Prostate gland (tissue), 2 donors: ENCODE data around the gene ALOX12.
"Not testable (repeated sequence)": the region's sequence is repeated elsewhere in the genome, so short reads cannot be mapped to it uniquely, and the experiment has no call there.

ENCODE experiments used
- POLR2A ChIP-seq: fragments of 450-650 bp; IDR thresholded peaks from one replicate; pipeline ENCODE4 v1.6.1; 2016; ENCODE audit warnings: antibody characterized with exemption, mild to moderate bottlenecking
- POLR2AphosphoS5 ChIP-seq: sonication (generic); formaldehyde crosslinking; IDR thresholded peaks from one replicate; pipeline ENCODE4 v1.6.1; 2017; ENCODE audit warnings: antibody characterized with exemption
- TF ChIP-seq, protein P1 (sequence below), 4 experiments: fragments of 200-600 bp in 2 of 4; fragments of 450-650 bp in 2 of 4; sonication (generic) in 2 of 4; IDR thresholded peaks; 1 replicate in 3 of 4; 2 replicates in 1 of 4; pipeline ENCODE4 v1.5.1; 2016 to 2019; ENCODE audit warnings: antibody characterized with exemption in 4 of 4, mild to moderate bottlenecking in 2 of 4, moderate library complexity in 2 of 4

DNA sequence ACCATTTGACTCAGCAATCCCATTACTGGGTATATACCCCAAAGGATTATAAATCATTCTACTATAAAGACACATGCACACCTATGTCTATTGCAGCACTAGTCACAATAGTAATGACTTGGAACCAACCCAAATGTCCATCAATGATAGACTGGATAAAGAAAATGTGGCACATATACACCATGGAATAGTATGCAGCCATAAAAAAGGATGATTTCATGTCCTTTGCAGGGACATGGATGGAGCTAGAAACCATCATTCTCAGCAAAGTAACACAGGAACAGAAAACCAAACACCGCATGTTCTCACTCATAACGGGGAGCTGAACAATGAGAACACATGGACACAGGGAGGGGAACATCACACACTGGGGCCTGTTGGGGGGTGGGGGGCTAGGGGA, 44.9 kb upstream of the ALOX12 start:
- not testable (repeated sequence) for TF ChIP-seq POLR2AphosphoS5, POLR2A
- TF ChIP-seq, protein P1, sequence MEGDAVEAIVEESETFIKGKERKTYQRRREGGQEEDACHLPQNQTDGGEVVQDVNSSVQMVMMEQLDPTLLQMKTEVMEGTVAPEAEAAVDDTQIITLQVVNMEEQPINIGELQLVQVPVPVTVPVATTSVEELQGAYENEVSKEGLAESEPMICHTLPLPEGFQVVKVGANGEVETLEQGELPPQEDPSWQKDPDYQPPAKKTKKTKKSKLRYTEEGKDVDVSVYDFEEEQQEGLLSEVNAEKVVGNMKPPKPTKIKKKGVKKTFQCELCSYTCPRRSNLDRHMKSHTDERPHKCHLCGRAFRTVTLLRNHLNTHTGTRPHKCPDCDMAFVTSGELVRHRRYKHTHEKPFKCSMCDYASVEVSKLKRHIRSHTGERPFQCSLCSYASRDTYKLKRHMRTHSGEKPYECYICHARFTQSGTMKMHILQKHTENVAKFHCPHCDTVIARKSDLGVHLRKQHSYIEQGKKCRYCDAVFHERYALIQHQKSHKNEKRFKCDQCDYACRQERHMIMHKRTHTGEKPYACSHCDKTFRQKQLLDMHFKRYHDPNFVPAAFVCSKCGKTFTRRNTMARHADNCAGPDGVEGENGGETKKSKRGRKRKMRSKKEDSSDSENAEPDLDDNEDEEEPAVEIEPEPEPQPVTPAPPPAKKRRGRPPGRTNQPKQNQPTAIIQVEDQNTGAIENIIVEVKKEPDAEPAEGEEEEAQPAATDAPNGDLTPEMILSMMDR (IDR thresholded peaks at IDR 0.05) = not testable (repeated sequence)
